Measurements from ENCODE around the gene NUAK1. TPM values are rescaled to one million over a fixed set of nuclear protein-coding genes. Genes with fewer than 3 reads are reported as not detected.
A peak's percentile ranks its signal among the peaks of the same experiment; 100 is the strongest.

The NUAK1 gene
- total RNA-seq, 1 experiment from 2014 or later: 10.1 TPM

DNA sequence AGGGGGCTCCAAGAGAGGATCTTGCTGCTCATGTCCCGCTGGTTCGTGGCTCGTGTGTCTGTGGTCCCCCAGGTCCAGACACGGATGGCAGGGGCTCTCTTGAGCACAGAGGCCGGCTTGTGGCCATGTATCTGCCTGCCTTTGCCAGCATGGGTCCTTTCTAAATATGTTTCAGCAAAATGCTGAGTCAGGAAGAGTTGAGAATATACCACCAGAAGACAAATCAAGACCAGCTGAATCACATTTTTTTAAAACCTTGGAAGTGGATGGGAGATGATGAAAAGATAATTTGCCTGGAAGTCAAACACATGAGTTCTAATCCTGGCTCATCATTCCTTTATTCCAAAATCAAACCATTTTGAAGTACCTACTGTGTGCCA lies 58.0 kb downstream of the NUAK1 start:
- Histone ChIP-seq H3T11ph (ENCODE audit: low read length) (no peak overlapping the region), H4K8ac (replicated peaks; ENCODE audit: insufficient read length, low read depth, low read length) (no peak overlapping the region), H4K20me1 (ENCODE audit: control insufficient read depth, insufficient read depth, insufficient read length) (no peaks in the 10 kb centered on the region), H3K4me1 (ENCODE audit: insufficient read depth, low read length) (peaks cover 4% of the 10 kb centered on the region; the same call in 1 of the 2 replicates), H3K23me2 (ENCODE audit: insufficient read length, low read depth, low read length, poor library complexity, severe bottlenecking) (no peaks in the 10 kb centered on the region), H4K91ac (ENCODE audit: insufficient read length, low read depth, low read length) (no peak overlapping the region), H3K79me1 (ENCODE audit: insufficient read depth, low read depth, low read length, poor library complexity, severe bottlenecking) (no peaks in the 10 kb centered on the region), H2BK5ac (ENCODE audit: insufficient read length, low read length) (no peak overlapping the region), H2BK20ac (ENCODE audit: low read depth, low read length, poor library complexity, severe bottlenecking) (no peak overlapping the region), H3K23ac (ENCODE audit: insufficient read length, low read depth, low read length) (no peak overlapping the region), H3K18ac (ENCODE audit: insufficient read length, low read depth, low read length) (no peak overlapping the region), H2AK5ac (ENCODE audit: insufficient read length, low read length) (no peak overlapping the region), H3K14ac (ENCODE audit: insufficient read depth, low read length) (no peak overlapping the region), H3K4me2 (ENCODE audit: insufficient read depth, insufficient read length, low read length) (no peak overlapping the region), H3K4ac (ENCODE audit: low read depth, low read length) (no peak overlapping the region), H4K5ac (ENCODE audit: insufficient read length, low read depth, low read length) (no peak overlapping the region), H3K9me3 (ENCODE audit: control insufficient read depth, low read depth, low read length) (no peaks in the 10 kb centered on the region), H2BK120ac (ENCODE audit: low read depth, low read length, poor library complexity, severe bottlenecking) (no peak overlapping the region), H3K79me2 (ENCODE audit: insufficient read depth, low read length) (no peaks in the 10 kb centered on the region), H2AFZ (ENCODE audit: low read length) (no peak overlapping the region), H2BK12ac (ENCODE audit: insufficient read length, low read depth, low read length) (no peak overlapping the region), H3K9ac (ENCODE audit: extremely low read depth, insufficient read length, low read length) (no peak overlapping the region), H3K56ac (ENCODE audit: insufficient read length, low read depth, low read length) (no peak overlapping the region), H2BK15ac (ENCODE audit: low read depth, low read length) (no peak overlapping the region), H3K27ac (ENCODE audit: insufficient read length, low read depth, low read length) (no peak overlapping the region), H3K27me3 (ENCODE audit: insufficient read depth, low read length) (no peaks in the 10 kb centered on the region)
- Mint-ChIP-seq H3K9me3 (no peaks in the 10 kb centered on the region), H3K4me1 (peaks cover 26 to 29% of the 10 kb centered on the region in 2 experiments), H3K4me3 (no peak overlapping the region), H3K36me3 (ENCODE audit: insufficient read depth in 1 of 3, low read depth in 3 of 3) (peaks cover 8 to 40% (median 17%) of the 10 kb centered on the region in 3 experiments; a peak in 6 of 7 replicates), H3K27ac (peak overlapping the region; percentile 35 to 90 (median 47); a peak in 3 of 7 replicates), H3K27me3 (ENCODE audit: low read depth) (no peaks in the 10 kb centered on the region)
- TF ChIP-seq, protein P1, sequence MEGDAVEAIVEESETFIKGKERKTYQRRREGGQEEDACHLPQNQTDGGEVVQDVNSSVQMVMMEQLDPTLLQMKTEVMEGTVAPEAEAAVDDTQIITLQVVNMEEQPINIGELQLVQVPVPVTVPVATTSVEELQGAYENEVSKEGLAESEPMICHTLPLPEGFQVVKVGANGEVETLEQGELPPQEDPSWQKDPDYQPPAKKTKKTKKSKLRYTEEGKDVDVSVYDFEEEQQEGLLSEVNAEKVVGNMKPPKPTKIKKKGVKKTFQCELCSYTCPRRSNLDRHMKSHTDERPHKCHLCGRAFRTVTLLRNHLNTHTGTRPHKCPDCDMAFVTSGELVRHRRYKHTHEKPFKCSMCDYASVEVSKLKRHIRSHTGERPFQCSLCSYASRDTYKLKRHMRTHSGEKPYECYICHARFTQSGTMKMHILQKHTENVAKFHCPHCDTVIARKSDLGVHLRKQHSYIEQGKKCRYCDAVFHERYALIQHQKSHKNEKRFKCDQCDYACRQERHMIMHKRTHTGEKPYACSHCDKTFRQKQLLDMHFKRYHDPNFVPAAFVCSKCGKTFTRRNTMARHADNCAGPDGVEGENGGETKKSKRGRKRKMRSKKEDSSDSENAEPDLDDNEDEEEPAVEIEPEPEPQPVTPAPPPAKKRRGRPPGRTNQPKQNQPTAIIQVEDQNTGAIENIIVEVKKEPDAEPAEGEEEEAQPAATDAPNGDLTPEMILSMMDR (conservative IDR thresholded peaks at IDR 0.05): no peak
- WGBS (ENCODE audit: extremely low coverage, insufficient read length, low lambda C conversion rate): no CpG with 5 or more reads among the region's 5 CpGs
- no peak for DNase-seq

All from H9 (cell line).